GM19455 (cell line): ENCODE results near the gene OXA1L.
A peak's percentile ranks its signal among the peaks of the same experiment; 100 is the strongest.
"Not testable (repeated sequence)": the region's sequence is repeated elsewhere in the genome, so short reads cannot be mapped to it uniquely, and the experiment has no call there.

Experiments used
- ATAC-seq: cut with Tn5 transposase; IDR thresholded peaks from one replicate; pipeline ENCODE4 v1.9.1; 2021; ENCODE audit not compliant: unreplicated experiment

The OXA1L gene

GRCh38 chr14:22766457-22767322 is at the start of gene OXA1L:
OXA1L (plus strand) TSS chr14:22766688; CDS start chr14:22766702, 14 bp downstream.
- ATAC-seq, result peak; percentile 71

DNA sequence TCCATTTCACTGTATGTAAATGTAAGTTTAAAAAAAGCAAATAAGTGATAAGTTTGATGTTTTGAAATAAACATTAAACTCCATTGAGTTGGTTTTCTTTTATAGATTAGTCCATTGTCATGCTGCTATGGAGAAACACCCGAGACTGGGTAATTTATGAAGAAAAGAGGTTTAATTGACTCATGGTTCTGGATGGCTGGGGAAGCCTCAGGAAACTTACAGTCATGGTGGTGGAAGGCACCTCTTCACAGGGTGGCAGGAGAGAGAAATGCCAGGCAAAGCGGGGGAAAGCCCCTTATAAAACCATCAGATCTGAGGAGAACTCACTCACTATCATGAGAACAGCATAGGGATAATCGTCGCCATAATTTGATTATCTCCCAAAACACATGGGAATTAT is 48.4 kb upstream of the OXA1L start:
- no peak for ATAC-seq

DNA sequence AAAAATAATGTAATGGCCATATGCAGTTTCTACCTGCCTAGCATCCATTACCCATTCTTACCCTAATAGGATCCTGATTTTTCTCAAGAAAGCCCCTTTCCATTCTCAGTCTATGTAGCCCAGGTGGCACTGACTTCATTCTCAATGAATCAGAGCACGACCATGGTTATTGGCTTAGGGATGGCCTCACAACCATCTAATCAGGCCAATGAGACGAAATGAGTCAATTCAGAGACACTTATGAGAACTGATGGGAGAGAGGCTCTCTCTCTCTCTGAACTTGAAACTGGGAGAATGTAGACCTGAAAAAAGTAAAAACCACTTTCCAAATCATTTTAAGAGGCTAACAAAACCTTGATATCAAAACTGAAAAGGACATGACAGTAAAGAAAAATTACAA is 45.3 kb upstream of the OXA1L start:
- no peak for ATAC-seq

GRCh38 chr14:22723815-22724214 is 42.7 kb upstream of the OXA1L start:
- ATAC-seq, result no peak

DNA sequence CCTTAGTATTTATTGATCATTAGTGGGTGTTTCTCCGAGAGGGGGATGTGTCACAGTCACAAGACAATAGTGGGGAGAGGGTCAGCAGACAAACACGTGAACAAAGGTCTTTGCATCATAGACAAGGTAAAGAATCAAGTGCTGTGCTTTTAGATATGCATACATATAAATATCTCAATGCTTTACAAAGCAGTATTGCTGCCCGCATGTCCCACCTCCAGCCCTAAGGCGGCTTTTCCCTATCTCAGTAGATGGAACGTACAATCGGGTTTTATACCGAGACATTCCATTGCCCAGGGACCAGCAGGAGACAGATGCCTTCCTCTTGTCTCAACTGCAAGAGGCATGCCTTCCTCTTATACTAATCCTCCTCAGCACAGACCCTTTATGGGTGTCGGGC is 41.6 kb upstream of the OXA1L start:
- ATAC-seq, result not testable (repeated sequence)

DNA sequence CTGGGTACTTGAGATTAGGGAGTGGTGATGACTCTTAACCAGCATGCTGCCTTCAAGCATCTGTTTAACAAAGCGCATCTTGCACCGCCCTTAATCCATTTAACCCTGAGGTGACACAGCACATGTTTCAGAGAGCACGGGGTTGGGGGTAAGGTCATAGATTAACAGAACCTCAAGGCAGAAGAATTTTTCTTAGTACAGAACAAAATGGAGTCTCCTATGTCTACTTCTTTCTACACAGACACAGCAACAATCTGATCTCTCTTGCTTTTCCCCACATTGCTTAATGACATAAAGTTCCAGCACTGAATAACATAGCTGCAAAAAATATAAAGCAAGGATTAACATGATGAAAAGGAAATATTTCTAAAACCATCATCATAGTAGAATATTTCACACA is 41.1 kb upstream of the OXA1L start:
- not testable (repeated sequence) for ATAC-seq

DNA sequence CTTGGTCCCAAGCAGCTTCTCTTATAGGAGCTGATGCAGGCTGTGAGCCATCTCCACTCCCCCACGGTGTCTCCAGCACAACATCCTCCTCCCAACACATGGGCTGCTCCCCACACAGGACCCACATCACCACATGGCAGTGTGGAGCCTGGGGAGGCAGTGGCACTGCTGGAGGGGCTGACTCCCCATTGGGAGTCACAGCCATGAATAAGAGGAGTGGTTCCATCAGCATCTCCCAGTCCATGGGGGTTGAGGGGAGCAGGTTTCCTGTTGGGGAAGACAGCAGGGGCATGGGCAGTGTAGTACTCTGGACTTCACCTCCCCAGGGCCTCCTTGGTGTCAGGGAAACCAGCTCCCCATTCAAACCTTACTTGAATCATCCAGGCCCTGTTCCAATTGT is 40.5 kb upstream of the OXA1L start:
- ATAC-seq, result no peak

DNA sequence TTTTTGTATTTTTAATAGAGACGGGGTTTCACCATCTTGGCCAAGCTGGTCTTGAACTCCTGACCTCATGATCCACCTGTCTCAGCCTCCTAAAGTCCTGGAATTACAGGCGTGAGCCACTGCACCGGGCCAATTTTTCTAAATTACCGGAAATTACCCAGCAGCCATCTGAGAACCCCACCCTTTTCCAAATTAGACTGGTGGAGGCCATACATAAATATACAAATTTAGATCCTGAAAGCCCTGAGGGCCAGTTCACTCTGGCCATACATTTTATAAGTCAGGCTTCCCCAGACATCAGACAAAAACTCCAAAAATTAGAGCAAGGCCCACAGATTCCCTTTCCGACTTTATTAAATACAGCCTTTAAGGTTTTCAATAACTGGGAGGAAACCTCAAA is 34.4 kb upstream of the OXA1L start:
- ATAC-seq, result not testable (repeated sequence)

DNA sequence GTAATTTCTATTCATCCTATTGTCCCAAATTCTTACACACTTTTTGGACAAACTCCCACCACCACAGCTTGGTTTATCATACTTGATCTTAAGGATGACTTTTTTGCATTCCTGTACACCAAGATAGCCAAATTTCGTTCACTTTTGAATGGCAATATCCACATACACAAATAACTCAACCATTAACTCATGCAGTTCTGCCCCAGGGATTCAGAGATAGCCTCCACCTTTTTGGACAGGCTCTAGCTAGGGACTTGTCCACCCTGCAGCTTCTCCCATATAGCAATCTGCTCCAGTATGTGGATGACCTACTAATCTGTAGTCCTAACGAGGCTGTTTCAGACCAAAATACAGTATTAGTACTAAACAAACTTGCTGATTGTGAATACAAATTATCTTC is 32.7 kb upstream of the OXA1L start:
- no peak for ATAC-seq

GRCh38 chr14:22735096-22735495 is 31.4 kb upstream of the OXA1L start:
- no peak for ATAC-seq

GRCh38 chr14:22736384-22736783 is 30.1 kb upstream of the OXA1L start:
- not testable (repeated sequence) for ATAC-seq

- peak; percentile 64 for ATAC-seq
Observed at GRCh38 chr14:22737052-22737451, 29.4 kb upstream of the OXA1L start.

GRCh38 chr14:22739423-22739822 is 27.1 kb upstream of the OXA1L start:
- no peak for ATAC-seq

GRCh38 chr14:22740020-22740419 is 26.5 kb upstream of the OXA1L start:
- no peak for ATAC-seq

GRCh38 chr14:22747769-22748168 is 18.7 kb upstream of the OXA1L start:
- no peak for ATAC-seq

GRCh38 chr14:22748206-22748605 is 18.3 kb upstream of the OXA1L start:
- no peak for ATAC-seq

- ATAC-seq, result no peak
Observed at GRCh38 chr14:22748631-22749068, 17.8 kb upstream of the OXA1L start.

- no peak for ATAC-seq
Observed at GRCh38 chr14:22752422-22752821, 14.1 kb upstream of the OXA1L start.

DNA sequence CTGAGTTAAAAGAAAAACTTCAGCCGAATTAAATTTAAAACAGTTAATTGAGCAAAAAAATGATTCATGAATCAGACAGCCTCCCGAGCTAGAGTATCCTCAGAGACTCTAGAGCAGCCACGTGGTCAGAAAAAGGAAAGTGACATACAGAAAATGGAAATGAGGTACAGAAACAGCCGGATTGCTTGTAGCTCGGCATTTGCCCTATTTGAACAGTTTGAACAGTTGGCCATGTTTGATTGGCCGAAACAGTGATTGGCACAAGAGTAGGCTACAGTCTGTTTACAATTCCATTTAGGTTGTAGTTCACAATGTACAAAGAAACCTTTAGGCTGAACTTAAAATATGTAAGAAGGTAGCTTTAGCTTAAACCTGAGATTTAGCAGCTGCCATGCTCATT is 12.9 kb upstream of the OXA1L start:
- ATAC-seq, result no peak

- ATAC-seq, result not testable (repeated sequence)
Observed at GRCh38 chr14:22757972-22758650, 8.4 kb upstream of the OXA1L start.

GRCh38 chr14:22761734-22762133 is 4.8 kb upstream of the OXA1L start:
- ATAC-seq, result no peak

DNA sequence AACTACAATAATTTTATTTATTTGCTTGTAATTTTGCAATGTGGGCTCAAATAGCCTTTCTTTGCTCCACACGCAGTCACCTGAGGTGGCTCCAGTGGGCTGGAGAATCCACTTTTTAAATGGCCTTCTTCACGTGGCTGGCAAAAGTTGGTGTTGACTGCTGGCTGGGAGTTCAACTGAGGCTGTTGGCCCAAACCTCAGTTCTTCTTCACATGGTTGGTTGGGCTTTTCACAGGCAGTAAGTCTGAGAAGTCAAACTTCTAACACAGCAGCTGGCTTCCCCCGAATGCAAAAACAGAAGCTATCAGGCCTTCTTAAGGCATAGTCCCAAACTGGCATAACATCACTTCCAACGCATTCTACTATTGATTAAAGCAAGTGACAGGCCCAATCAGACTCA is 2.1 kb upstream of the OXA1L start:
- no peak for ATAC-seq

GRCh38 chr14:22767323-22767589 is 768 bp downstream of the OXA1L start:
- no peak for ATAC-seq
